Smooth muscle cell of the brain vasculature (primary cell): ENCODE measurements around the gene LAMP1.
"Not testable (repeated sequence)": the region's sequence is repeated elsewhere in the genome, so short reads cannot be mapped to it uniquely, and the experiment has no call there.

Source experiments
- DNase-seq: peaks from one replicate; pipeline ENCODE4 v3.0.0-alpha.2; 2012; ENCODE audit warnings: low read depth, low spot score

The LAMP1 gene

GRCh38 chr13:113297370-113298042, 467 bp downstream of the LAMP1 start:
- no peak for DNase-seq

- DNase-seq: no peak
Observed at GRCh38 chr13:113298043-113298945, 1.3 kb downstream of the LAMP1 start.

GRCh38 chr13:113299951-113300350, 2.9 kb downstream of the LAMP1 start:
- DNase-seq: no peak

GRCh38 chr13:113302986-113303385, 5.9 kb downstream of the LAMP1 start:
- no peak for DNase-seq

- DNase-seq: no peak
Observed at GRCh38 chr13:113304121-113304520, 7.1 kb downstream of the LAMP1 start.

GRCh38 chr13:113305208-113305607, 8.2 kb downstream of the LAMP1 start:
- no peak for DNase-seq

- DNase-seq: no peak
Observed at GRCh38 chr13:113307491-113307890, 10.5 kb downstream of the LAMP1 start.

- DNase-seq: no peak
Observed at GRCh38 chr13:113309473-113309872, 12.4 kb downstream of the LAMP1 start.

GRCh38 chr13:113314112-113314511, 17.1 kb downstream of the LAMP1 start:
- not testable (repeated sequence) for DNase-seq

GRCh38 chr13:113314895-113315470, 17.9 kb downstream of the LAMP1 start:
- not testable (repeated sequence) for DNase-seq

- DNase-seq: no peak
Observed at GRCh38 chr13:113315992-113316391, 19.0 kb downstream of the LAMP1 start.

- no peak for DNase-seq
Observed at GRCh38 chr13:113317031-113317430, 20.0 kb downstream of the LAMP1 start.

GRCh38 chr13:113318956-113319355, 21.9 kb downstream of the LAMP1 start:
- no peak for DNase-seq

- DNase-seq: no peak
Observed at GRCh38 chr13:113319371-113319770, 22.3 kb downstream of the LAMP1 start.

- no peak for DNase-seq
Observed at GRCh38 chr13:113320226-113320875, 23.3 kb downstream of the LAMP1 start.

- no peak for DNase-seq
Observed at GRCh38 chr13:113321546-113321945, 24.5 kb downstream of the LAMP1 start.

GRCh38 chr13:113322043-113322461, 25.0 kb downstream of the LAMP1 start:
- no peak for DNase-seq

GRCh38 chr13:113322890-113323651, 26.0 kb downstream of the LAMP1 start:
- no peak for DNase-seq

GRCh38 chr13:113323869-113324268, 26.8 kb downstream of the LAMP1 start:
- no peak for DNase-seq

GRCh38 chr13:113324398-113324797, 27.4 kb downstream of the LAMP1 start:
- no peak for DNase-seq

GRCh38 chr13:113325779-113326178, 28.7 kb downstream of the LAMP1 start:
- DNase-seq: no peak
